NCI-H2171 (cell line): ENCODE data around the gene CLTCL1.
A peak's percentile ranks its signal among the peaks of the same experiment; 100 is the strongest.

Experiments used
- DNase-seq: peaks from one replicate; lab custom pipeline; 2025; lab: John Stamatoyannopoulos, UW

The CLTCL1 gene

GRCh38 chr22:19244600-19245352, 46.7 kb downstream of the CLTCL1 start:
- DNase-seq = peak; percentile 28

GRCh38 chr22:19242699-19243098, 48.8 kb downstream of the CLTCL1 start:
- no peak for DNase-seq

- DNase-seq = no peak
Measured at GRCh38 chr22:19241593-19241906, 50.0 kb downstream of the CLTCL1 start.

GRCh38 chr22:19240813-19241592, 50.5 kb downstream of the CLTCL1 start:
- no peak for DNase-seq

- no peak for DNase-seq
Measured at GRCh38 chr22:19239464-19239863, 52.1 kb downstream of the CLTCL1 start.

- DNase-seq = no peak
Measured at GRCh38 chr22:19238900-19239299, 52.6 kb downstream of the CLTCL1 start.

GRCh38 chr22:19235874-19236273, 55.6 kb downstream of the CLTCL1 start:
- no peak for DNase-seq

GRCh38 chr22:19234126-19234896, 57.2 kb downstream of the CLTCL1 start:
- no peak for DNase-seq

- no peak for DNase-seq
Measured at GRCh38 chr22:19233189-19233661, 58.3 kb downstream of the CLTCL1 start.

- peak; percentile 8 for DNase-seq
Measured at GRCh38 chr22:19232623-19233022, 58.9 kb downstream of the CLTCL1 start.

GRCh38 chr22:19231986-19232385, 59.5 kb downstream of the CLTCL1 start:
- DNase-seq = no peak

- DNase-seq = no peak
Measured at GRCh38 chr22:19229600-19229999, 61.9 kb downstream of the CLTCL1 start.

- DNase-seq = no peak
Measured at GRCh38 chr22:19228179-19228578, 63.3 kb downstream of the CLTCL1 start.

GRCh38 chr22:19226428-19226827, 65.1 kb downstream of the CLTCL1 start:
- DNase-seq = no peak

- no peak for DNase-seq
Measured at GRCh38 chr22:19225560-19225959, 66.0 kb downstream of the CLTCL1 start.

- no peak for DNase-seq
Measured at GRCh38 chr22:19224985-19225384, 66.5 kb downstream of the CLTCL1 start.

- DNase-seq = no peak
Measured at GRCh38 chr22:19224557-19224956, 67.0 kb downstream of the CLTCL1 start.

- DNase-seq = no peak
Measured at GRCh38 chr22:19223617-19224016, 67.9 kb downstream of the CLTCL1 start.

GRCh38 chr22:19223110-19223509, 68.4 kb downstream of the CLTCL1 start:
- DNase-seq = no peak

GRCh38 chr22:19222242-19223005, 69.1 kb downstream of the CLTCL1 start:
- DNase-seq = no peak

GRCh38 chr22:19220867-19221266, 70.7 kb downstream of the CLTCL1 start:
- no peak for DNase-seq
